Ishikawa (cell line): ENCODE data around the gene VANGL1.

Experiments
- CEBPB ChIP-seq: IDR thresholded peaks from 2 replicates; pipeline ENCODE4 v1.6.1; 2012
- CREB1 ChIP-seq: IDR thresholded peaks from 2 replicates; pipeline ENCODE4 v1.6.1; 2012; ENCODE audit warnings: low read depth
- EP300 ChIP-seq: IDR thresholded peaks from 2 replicates; pipeline ENCODE4 v1.6.1; 2012; ENCODE audit warnings: borderline replicate concordance
- RAD21 ChIP-seq: IDR thresholded peaks from 2 replicates; pipeline ENCODE4 v1.6.1; 2012; ENCODE audit warnings: low read depth
- REST ChIP-seq: IDR thresholded peaks from 2 replicates; pipeline ENCODE4 v1.6.1; 2012; ENCODE audit warnings: low read depth, mild to moderate bottlenecking
- USF1 ChIP-seq: IDR thresholded peaks from 2 replicates; pipeline ENCODE4 v1.6.1; 2012

- TF ChIP-seq REST (no peak), RAD21 (no peak), EP300 (no peak), CREB1 (no peak), USF1 (no peak), CEBPB (no peak)
Measured at GRCh38 chr1:115740811-115741210, 99.0 kb downstream of the VANGL1 start.
